Bronchial epithelial cell (primary cell): Measurements from ENCODE around the gene TSGA10. TPM values are rescaled to one million over a fixed set of nuclear protein-coding genes. Genes with fewer than 3 reads are reported as not detected.
A peak's percentile ranks its signal among the peaks of the same experiment; 100 is the strongest.
"Not testable (repeated sequence)": the region's sequence is repeated elsewhere in the genome, so short reads cannot be mapped to it uniquely, and the experiment has no call there.

Experiments used
- DNase-seq: peaks from one replicate; pipeline ENCODE4 v3.0.0-alpha.2; 2010; ENCODE audit warnings: low read depth
- FAIRE-seq: peaks from 2 replicates; lab custom pipeline; 2011; peaks lifted over from hg19 to GRCh38; lab: Jason Lieb, UNC
- H3K27me3 ChIP-seq: 2 replicates; pipeline ENCODE4 v1.5.1; 2011; ENCODE audit warnings: low read length; ENCODE audit not compliant: control insufficient read depth, insufficient read depth
- H3K36me3 ChIP-seq: 2 replicates; pipeline ENCODE4 v1.5.1; 2011; ENCODE audit warnings: low read length; ENCODE audit not compliant: control insufficient read depth, insufficient read depth
- H3K4me3 ChIP-seq: 2 replicates; pipeline ENCODE4 v1.5.1; 2011; ENCODE audit warnings: mild to moderate bottlenecking, low read depth, low read length, control low read depth
- total RNA-seq: library from RNA; depleted of rRNA; stranded (reverse); fragments of >200 nt; gene quantifications from 2 replicates; pipeline ENCODE4 v1.2.1, GENCODE V29; 2014
- TF ChIP-seq, protein P1 (sequence below): IDR thresholded peaks from 2 replicates; pipeline ENCODE4 v1.5.1; 2011; ENCODE audit warnings: mild to moderate bottlenecking, moderate library complexity, low read length, control low read depth, inconsistent platforms; ENCODE audit not compliant: insufficient read depth, severe bottlenecking

TSGA10 gene
- total RNA-seq, 1 donor from 2014 or later: 3.4 TPM

DNA sequence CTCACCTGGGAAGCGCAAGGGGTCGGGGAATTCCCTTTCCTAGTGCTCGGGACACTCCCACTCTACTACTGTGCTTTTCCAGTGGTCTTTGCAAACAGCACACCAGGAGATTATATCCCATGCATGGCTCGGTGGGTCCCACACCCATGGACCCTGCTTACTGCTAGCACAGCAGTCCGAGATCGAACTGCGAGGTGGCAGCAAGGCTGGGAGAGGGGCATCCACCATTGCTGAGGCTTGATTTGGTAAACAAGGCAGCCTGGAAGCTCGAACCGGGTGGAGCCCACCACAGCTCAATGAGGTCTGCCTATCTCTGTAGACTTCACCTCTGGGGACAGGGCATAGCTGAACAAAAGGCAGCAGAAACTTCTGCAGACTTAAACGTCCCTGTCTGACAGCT is 154.0 kb downstream of the TSGA10 start:
- peak; percentile 50 for FAIRE-seq
- Histone ChIP-seq H3K4me3 (no peak overlapping the region), H3K36me3 (no peaks in the 10 kb centered on the region), H3K27me3 (no peaks in the 10 kb centered on the region)
- TF ChIP-seq, protein P1, sequence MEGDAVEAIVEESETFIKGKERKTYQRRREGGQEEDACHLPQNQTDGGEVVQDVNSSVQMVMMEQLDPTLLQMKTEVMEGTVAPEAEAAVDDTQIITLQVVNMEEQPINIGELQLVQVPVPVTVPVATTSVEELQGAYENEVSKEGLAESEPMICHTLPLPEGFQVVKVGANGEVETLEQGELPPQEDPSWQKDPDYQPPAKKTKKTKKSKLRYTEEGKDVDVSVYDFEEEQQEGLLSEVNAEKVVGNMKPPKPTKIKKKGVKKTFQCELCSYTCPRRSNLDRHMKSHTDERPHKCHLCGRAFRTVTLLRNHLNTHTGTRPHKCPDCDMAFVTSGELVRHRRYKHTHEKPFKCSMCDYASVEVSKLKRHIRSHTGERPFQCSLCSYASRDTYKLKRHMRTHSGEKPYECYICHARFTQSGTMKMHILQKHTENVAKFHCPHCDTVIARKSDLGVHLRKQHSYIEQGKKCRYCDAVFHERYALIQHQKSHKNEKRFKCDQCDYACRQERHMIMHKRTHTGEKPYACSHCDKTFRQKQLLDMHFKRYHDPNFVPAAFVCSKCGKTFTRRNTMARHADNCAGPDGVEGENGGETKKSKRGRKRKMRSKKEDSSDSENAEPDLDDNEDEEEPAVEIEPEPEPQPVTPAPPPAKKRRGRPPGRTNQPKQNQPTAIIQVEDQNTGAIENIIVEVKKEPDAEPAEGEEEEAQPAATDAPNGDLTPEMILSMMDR: no peak
- no peak for DNase-seq

DNA sequence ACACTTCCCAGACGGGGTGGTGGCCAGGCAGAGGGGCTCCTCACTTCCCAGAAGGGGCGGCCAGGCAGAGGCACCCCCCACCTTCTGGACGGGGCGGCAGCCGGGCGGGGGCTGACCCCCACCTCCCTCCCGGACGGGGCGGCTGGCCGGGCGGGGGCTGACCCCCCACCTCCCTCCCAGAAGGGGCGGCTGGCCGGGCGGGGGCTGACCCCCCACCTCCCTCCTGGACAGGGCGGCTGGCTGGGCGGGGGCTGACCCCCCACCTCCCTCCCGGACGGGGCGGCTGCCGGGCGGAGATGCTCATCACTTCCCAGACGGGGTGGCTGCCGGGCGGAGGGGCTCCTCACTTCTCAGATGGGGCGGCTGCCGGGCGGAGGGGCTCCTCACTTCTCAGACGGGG is 166.0 kb downstream of the TSGA10 start:
- H3K27me3 ChIP-seq, H3K36me3 ChIP-seq, DNase-seq, FAIRE-seq, H3K4me3 ChIP-seq: not testable (repeated sequence)

DNA sequence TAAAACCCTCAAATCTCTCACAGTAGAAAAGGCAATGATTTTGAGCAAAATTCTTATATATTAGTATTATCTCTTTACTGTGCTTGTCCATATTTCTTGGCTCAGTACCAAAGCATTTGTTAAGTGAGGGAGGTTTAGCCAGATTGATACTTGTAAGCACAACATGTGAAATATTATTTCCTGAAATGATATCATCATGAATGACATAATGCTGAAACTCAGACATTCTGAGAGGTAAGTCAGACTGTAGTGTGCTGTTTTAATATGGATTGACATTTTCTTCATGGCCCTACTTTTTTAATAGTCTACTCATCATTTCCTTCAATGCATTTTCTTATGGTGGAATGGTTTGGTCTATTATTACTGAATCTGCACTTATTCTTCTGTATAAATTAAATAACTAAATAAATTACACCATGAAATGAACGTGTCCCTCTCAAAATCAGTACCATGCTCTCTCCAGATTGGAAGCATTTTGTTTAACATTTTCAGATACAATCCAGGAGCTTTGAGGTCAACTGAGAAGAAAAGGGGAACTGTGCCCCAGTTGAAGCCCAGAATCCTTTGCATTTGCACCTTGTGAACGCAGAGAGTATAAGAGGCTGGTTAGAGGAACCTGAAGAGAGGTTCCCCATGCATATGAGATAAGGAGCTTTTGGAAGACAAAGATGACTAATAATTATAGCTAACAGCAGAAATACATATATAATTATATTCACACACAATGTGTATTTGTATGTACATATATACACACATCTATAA is 168.7 kb downstream of the TSGA10 start:
- FAIRE-seq (no peak), DNase-seq (peak; percentile 83)
- Histone ChIP-seq H3K36me3 (no peaks in the 10 kb centered on the region), H3K4me3 (no peak overlapping the region), H3K27me3 (no peaks in the 10 kb centered on the region)
- TF ChIP-seq, protein P1: no peak

DNA sequence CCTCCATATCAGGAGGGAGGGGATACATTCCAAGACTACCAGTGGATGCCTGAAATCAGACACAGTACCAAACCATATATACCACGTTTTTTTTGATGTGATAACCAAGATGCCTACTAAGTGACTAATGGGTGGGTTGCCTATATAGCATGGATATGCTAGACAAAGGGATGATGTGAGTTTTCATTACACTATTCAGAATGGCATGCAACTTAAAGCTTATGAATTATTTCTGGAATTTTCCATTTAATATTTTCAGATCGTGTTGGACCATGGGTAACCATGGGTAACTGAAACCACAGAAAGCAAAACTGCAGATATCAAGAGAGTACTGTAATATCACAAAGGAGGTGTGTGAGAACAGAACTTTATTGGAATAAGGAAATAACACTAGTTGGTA is 179.1 kb downstream of the TSGA10 start:
- H3K4me3 ChIP-seq: no peak overlapping the region
- FAIRE-seq: no peak
- no peaks in the 10 kb centered on the region for H3K27me3 ChIP-seq
- H3K36me3 ChIP-seq: no peaks in the 10 kb centered on the region
- TF ChIP-seq, protein P1: no peak
- DNase-seq: no peak

DNA sequence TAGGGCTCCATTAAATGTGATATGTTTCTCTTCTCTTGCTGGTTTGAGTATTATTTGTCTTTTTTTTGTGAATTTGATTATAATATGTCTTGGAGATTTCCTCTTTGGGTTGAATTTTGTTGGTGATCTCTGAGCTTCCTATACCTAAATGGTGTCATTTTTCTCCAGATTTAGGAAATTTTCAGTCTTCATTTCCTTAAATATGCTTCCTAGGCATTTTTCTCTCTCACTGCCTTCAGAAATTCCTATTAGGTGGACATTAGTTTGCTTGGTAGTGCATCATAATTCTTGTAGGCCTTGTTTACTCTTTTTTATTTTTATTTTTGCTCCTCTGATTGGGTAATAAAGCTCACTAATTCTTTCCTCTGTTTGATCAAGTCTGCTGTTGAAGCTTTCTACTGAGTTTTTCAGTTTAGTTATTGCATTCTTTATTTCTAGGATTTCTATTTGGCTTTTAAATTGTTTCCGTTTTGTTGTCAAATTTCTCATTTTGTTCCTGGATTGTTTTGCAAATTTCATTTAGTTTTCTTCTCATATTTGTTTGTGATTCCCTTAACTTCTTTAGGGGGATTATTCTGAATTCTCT is 182.1 kb downstream of the TSGA10 start:
- H3K4me3 ChIP-seq: no peak overlapping the region
- TF ChIP-seq, protein P1: no peak
- H3K36me3 ChIP-seq: no peaks in the 10 kb centered on the region
- FAIRE-seq (no peak), DNase-seq (no peak)
- H3K27me3 ChIP-seq: no peaks in the 10 kb centered on the region

DNA sequence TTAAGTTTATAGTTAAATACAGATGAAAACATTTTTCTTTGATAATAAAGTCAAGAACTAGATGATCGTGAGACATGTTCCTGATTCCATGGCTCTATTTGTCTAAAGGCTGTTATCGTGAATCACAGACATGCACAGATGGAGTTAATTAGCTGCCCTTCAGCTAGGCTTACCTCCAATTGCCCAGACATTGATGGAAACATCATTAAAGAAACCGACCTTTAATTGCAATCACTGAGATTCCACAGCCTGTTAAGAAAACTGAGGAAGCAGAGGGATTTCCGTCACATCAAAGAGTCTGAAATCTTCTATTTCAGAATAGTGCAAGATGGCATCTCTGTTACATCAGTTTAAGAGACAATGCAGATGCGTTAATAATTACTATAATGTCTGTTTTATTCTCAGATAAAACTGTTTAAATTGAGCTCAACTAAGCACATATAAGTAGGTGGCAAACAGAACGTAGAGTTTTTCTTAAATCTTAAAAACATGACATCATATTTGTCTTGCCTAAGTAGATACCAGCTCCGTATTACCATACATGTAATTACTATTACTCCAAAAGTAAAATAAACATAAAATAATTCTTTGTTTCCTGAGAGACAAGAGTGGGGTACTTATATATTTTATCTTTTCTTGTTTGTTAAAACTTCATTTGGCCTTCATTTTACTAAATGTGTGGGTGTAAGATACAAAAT is 194.8 kb downstream of the TSGA10 start:
- Histone ChIP-seq H3K27me3 (no peaks in the 10 kb centered on the region), H3K36me3 (no peaks in the 10 kb centered on the region), H3K4me3 (no peak overlapping the region)
- FAIRE-seq: no peak
- no peak for DNase-seq
- TF ChIP-seq, protein P1: no peak
